Cardiac muscle cell (in vitro differentiated cells and primary cell): ENCODE measurements around the gene OPN1LW. TPM values are rescaled to one million over a fixed set of nuclear protein-coding genes. Genes with fewer than 3 reads are reported as not detected.

ENCODE experiments used
- DNase-seq, 2 donors: peaks; one replicate each; pipeline versions ENCODE4 v3.0.0 to v3.0.0-alpha.2; 2010 to 2017; ENCODE audit warnings: low read depth in 1 of 2, low spot score in 1 of 2
- H3K27ac ChIP-seq: fragments of 200-600 bp; sonication (generic); 2 replicates; pipeline ENCODE4 v1.5.1; 2016
- H3K27me3 ChIP-seq: fragments of 200-600 bp; sonication (generic); 2 replicates; pipeline ENCODE4 v1.6.0; 2016; ENCODE audit warnings: control low read depth
- H3K36me3 ChIP-seq: fragments of 200-600 bp; sonication (generic); 2 replicates; pipeline ENCODE4 v1.5.1; 2016; ENCODE audit warnings: control low read depth
- H3K4me1 ChIP-seq: fragments of 200-600 bp; sonication (generic); 2 replicates; pipeline ENCODE4 v1.8.1; 2017; ENCODE audit warnings: low read depth, mild to moderate bottlenecking, mixed run types
- H3K4me3 ChIP-seq: fragments of 200-600 bp; sonication (generic); 2 replicates; pipeline ENCODE4 v1.5.1; 2016; ENCODE audit warnings: mild to moderate bottlenecking
- H3K9me3 ChIP-seq: fragments of 200-600 bp; sonication (generic); 2 replicates; pipeline ENCODE4 v1.5.1; 2017; ENCODE audit warnings: low read depth, mild to moderate bottlenecking, control low read depth
- polyA plus RNA-seq: library from polyadenylated mRNA; unstranded; fragments of >200 nt; fragmentation: Nextera tagmentation; extraction: Ambion mirVana; gene quantifications from 2 replicates; pipeline ENCODE4 v1.2.1, GENCODE V29; 2016
- total RNA-seq: library from RNA; depleted of rRNA; stranded (reverse); fragments of >200 nt; gene quantifications from 2 replicates; pipeline ENCODE4 v1.2.3, GENCODE V29; 2016
- TF ChIP-seq, protein P1 (sequence below): IDR thresholded peaks from 2 replicates; pipeline ENCODE4 v1.5.1; 2012; ENCODE audit warnings: low read depth, mild to moderate bottlenecking, low read length

The OPN1LW gene
- total and polyA plus RNA-seq, 2 experiments from 2014 or later = not detected

DNA sequence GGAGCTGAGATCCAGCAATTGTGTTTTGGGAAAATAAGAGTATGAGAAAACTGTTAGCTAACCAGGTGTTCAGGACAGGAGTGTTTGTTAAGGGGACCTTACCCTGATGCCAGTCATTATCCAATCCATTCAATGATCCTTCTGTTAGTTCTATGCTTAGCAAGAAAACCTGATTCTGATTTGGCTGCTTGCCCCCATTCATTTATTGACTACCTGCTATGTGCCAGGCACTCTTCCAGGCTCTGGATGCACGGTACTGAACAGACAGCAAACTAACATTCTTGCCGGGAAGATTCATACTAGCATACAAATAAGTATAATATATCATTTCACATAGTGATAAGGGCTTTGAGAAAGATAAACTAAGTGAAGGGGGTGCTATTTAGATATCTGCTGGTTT is 45.5 kb upstream of the OPN1LW start:
- DNase-seq = no peak
- no peaks in the 10 kb centered on the region for H3K27me3 ChIP-seq
- peaks cover 7% of the 10 kb centered on the region for H3K4me1 ChIP-seq
- TF ChIP-seq, protein P1, sequence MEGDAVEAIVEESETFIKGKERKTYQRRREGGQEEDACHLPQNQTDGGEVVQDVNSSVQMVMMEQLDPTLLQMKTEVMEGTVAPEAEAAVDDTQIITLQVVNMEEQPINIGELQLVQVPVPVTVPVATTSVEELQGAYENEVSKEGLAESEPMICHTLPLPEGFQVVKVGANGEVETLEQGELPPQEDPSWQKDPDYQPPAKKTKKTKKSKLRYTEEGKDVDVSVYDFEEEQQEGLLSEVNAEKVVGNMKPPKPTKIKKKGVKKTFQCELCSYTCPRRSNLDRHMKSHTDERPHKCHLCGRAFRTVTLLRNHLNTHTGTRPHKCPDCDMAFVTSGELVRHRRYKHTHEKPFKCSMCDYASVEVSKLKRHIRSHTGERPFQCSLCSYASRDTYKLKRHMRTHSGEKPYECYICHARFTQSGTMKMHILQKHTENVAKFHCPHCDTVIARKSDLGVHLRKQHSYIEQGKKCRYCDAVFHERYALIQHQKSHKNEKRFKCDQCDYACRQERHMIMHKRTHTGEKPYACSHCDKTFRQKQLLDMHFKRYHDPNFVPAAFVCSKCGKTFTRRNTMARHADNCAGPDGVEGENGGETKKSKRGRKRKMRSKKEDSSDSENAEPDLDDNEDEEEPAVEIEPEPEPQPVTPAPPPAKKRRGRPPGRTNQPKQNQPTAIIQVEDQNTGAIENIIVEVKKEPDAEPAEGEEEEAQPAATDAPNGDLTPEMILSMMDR = no peak
- H3K27ac ChIP-seq = no peak overlapping the region
- no peak overlapping the region for H3K4me3 ChIP-seq
- H3K36me3 ChIP-seq = no peaks in the 10 kb centered on the region
- no peaks in the 10 kb centered on the region for H3K9me3 ChIP-seq

DNA sequence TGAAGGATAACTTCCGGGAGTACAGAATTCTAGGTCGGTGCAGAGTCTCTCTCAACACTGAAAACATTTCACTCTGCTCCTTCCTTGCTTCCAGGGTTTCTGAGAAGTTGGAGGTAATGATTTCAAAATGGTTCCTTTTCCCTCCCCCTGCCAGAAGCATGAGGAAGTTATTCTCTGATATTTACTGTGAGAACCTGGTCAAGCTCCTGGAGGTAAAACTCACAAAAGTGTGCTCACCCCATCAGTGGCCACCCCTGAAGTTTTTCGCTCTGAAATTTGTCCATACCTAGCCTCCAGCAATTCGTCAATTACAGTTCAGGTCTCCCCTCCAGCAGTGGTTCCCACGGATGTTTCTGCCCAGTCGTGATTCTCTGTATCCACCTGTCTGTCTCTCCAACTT is 30.3 kb upstream of the OPN1LW start:
- TF ChIP-seq, protein P1 = no peak
- H3K9me3 ChIP-seq = no peaks in the 10 kb centered on the region
- no peaks in the 10 kb centered on the region for H3K27me3 ChIP-seq
- H3K4me1 ChIP-seq = no peaks in the 10 kb centered on the region
- no peak overlapping the region for H3K4me3 ChIP-seq
- H3K36me3 ChIP-seq = no peaks in the 10 kb centered on the region
- no peak for DNase-seq
- H3K27ac ChIP-seq = no peak overlapping the region

DNA sequence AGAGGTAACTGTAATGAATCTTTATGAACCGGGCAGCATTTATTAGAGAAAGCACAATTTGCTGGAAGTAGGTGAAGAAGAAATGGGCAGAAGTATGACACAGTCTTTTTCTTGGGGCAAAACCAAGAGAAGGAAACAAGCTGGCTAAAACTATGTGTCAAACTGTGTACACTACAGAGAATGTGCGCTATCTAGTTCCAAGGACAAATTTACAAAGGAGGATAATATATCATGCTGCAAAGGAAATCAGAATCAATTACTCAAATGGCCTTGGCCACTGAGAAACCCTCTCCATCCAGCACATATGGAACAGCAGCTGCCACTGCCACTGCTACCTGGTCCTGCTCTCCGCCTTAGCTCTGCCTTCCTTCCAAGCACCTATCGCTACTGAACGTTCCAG is 29.4 kb upstream of the OPN1LW start:
- no peaks in the 10 kb centered on the region for H3K36me3 ChIP-seq
- no peak overlapping the region for H3K27ac ChIP-seq
- H3K4me3 ChIP-seq = no peak overlapping the region
- DNase-seq = no peak
- H3K27me3 ChIP-seq = no peaks in the 10 kb centered on the region
- H3K9me3 ChIP-seq = no peaks in the 10 kb centered on the region
- TF ChIP-seq, protein P1 = no peak
- no peaks in the 10 kb centered on the region for H3K4me1 ChIP-seq

DNA sequence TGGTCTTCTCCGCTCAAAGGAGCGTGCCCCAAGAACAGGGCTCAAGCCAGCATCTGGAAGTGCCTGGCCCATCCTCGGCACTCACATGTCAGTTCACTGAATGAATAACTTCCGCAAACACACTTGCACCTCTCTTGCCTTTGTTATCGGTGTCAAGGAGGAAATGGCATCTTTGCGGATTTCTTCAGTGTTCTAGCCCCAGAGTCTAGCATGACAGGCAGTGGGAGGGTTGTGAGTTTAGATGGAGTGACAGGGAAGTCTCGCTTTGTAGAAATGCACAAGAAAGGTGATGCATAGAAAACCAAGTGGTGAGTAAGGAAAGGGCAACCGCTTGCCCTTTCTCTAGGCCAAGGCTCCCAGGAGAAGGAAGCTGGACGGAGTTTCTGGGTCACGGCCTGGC is 29.0 kb upstream of the OPN1LW start:
- DNase-seq = no peak
- no peaks in the 10 kb centered on the region for H3K4me1 ChIP-seq
- no peaks in the 10 kb centered on the region for H3K27me3 ChIP-seq
- no peak overlapping the region for H3K27ac ChIP-seq
- TF ChIP-seq, protein P1 = no peak
- H3K9me3 ChIP-seq = no peaks in the 10 kb centered on the region
- no peaks in the 10 kb centered on the region for H3K36me3 ChIP-seq
- H3K4me3 ChIP-seq = no peak overlapping the region

DNA sequence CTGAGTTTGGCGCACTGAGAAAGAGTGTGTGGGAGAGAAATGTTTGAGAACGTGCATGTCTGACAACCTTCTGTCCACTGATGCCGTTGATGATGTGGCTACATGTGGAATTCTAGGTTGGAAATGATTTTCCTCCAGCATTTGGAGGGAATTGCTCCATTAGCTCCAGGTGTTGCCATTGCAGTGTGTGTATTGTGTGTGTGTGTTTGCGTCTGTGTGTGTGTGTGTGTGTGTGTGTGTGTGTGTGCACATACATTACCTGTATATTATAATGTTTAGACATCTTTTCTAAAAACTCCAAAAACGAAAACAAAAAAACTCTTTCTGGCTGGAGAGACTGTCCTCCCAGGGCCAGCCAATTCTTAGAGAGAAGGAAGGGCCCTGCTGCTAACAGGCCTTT is 28.3 kb upstream of the OPN1LW start:
- H3K9me3 ChIP-seq = no peaks in the 10 kb centered on the region
- DNase-seq = no peak
- no peaks in the 10 kb centered on the region for H3K4me1 ChIP-seq
- no peaks in the 10 kb centered on the region for H3K27me3 ChIP-seq
- H3K36me3 ChIP-seq = no peaks in the 10 kb centered on the region
- no peak overlapping the region for H3K4me3 ChIP-seq
- H3K27ac ChIP-seq = no peak overlapping the region
- TF ChIP-seq, protein P1 = no peak
